H1 (cell line): ENCODE results near the gene SLC7A8. TPM values are rescaled to one million over a fixed set of nuclear protein-coding genes. Genes with fewer than 3 reads are reported as not detected.

Experiments used
- CTCF ChIA-PET: fragments of 300-600 bp; sonication (Branson Sonifier 250); formaldehyde crosslinking; loops from one replicate; lab custom pipeline; 2021; ENCODE audit not compliant: partially characterized antibody; lab: Charles Lee
- POLR2A ChIA-PET: fragments of 300-600 bp; sonication (Branson Sonifier 250); formaldehyde crosslinking; loops from one replicate; lab custom pipeline; 2021; ENCODE audit warnings: inconsistent platforms; ENCODE audit not compliant: partially characterized antibody; lab: Charles Lee
- DNase-seq, 2 experiments: peaks; one replicate each; pipeline versions ENCODE4 v3.0.0 to v3.0.0-alpha.2; 2010 to 2022; ENCODE audit warnings: low spot score in 2 of 2, low read depth in 1 of 2, mixed read lengths in 1 of 2
- FAIRE-seq: peaks from 2 replicates; lab custom pipeline; 2011; peaks lifted over from hg19 to GRCh38; lab: Jason Lieb, UNC
- H2AFZ ChIP-seq: 2 replicates; pipeline ENCODE4 v1.8.1; 2012; ENCODE audit warnings: low read length, inconsistent platforms
- H2AK5ac ChIP-seq: 2 replicates; pipeline ENCODE4 v1.6.1; 2013; ENCODE audit warnings: low read depth, low read length
- H2BK120ac ChIP-seq: replicated peaks from 2 replicates; pipeline ENCODE3; 2013; ENCODE audit warnings: low read depth, low read length, inconsistent platforms
- H2BK12ac ChIP-seq: 2 replicates; pipeline ENCODE4 v1.6.1; 2013; ENCODE audit warnings: low read depth, low read length
- H2BK15ac ChIP-seq: 2 replicates; pipeline ENCODE4 v1.6.1; 2013; ENCODE audit warnings: low read length
- H2BK20ac ChIP-seq: 2 replicates; pipeline ENCODE4 v1.6.1; 2013; ENCODE audit warnings: low read length
- H2BK5ac ChIP-seq: 2 replicates; pipeline ENCODE4 v1.6.1; 2013; ENCODE audit warnings: low read depth, low read length
- H3K14ac ChIP-seq: 2 replicates; pipeline ENCODE4 v1.6.1; 2013; ENCODE audit warnings: inconsistent platforms; ENCODE audit not compliant: insufficient read length
- H3K18ac ChIP-seq: 2 replicates; pipeline ENCODE4 v1.6.1; 2013; ENCODE audit warnings: low read length; ENCODE audit errors: extremely low read depth
- H3K23ac ChIP-seq: 2 replicates; pipeline ENCODE4 v1.6.1; 2013; ENCODE audit warnings: inconsistent platforms; ENCODE audit not compliant: insufficient read length
- H3K23me2 ChIP-seq: 2 replicates; pipeline ENCODE4 v1.6.1; 2013; ENCODE audit warnings: low read depth, low read length
- H3K27ac ChIP-seq: 2 replicates; pipeline ENCODE4 v1.6.1; 2011; ENCODE audit warnings: low read depth, low read length, inconsistent platforms
- H3K27me3 ChIP-seq, 4 experiments: replicated peaks in 1 of 4; 1 replicate in 1 of 4; 2 replicates in 3 of 4; pipeline versions ENCODE4 v1.6.1 to v1.8.1; 2011 to 2013; ENCODE audit warnings: low read length in 3 of 4, mild to moderate bottlenecking in 3 of 4, inconsistent platforms in 2 of 4, mixed read lengths in 2 of 4, moderate library complexity in 1 of 4; ENCODE audit not compliant: control insufficient read depth in 3 of 4, insufficient read depth in 3 of 4; ENCODE audit errors: extremely low read depth in 1 of 4
- H3K36me3 ChIP-seq, 4 experiments: 2 replicates each; pipeline versions ENCODE4 v1.6.1 to v1.8.1; 2011 to 2013; ENCODE audit warnings: mild to moderate bottlenecking in 4 of 4, low read length in 3 of 4, moderate library complexity in 2 of 4, control low read depth in 1 of 4, inconsistent platforms in 1 of 4; ENCODE audit not compliant: insufficient read depth in 4 of 4, control insufficient read depth in 2 of 4
- H3K4ac ChIP-seq: replicated peaks from 2 replicates; pipeline ENCODE3; 2013; ENCODE audit warnings: low read length, low read depth, mixed read lengths, inconsistent platforms; ENCODE audit not compliant: insufficient read length
- H3K4me1 ChIP-seq, 4 experiments: replicated peaks in 1 of 4; 1 replicate in 1 of 4; 2 replicates in 3 of 4; pipeline versions ENCODE4 v1.6.1 to v1.8.1; 2011 to 2013; ENCODE audit warnings: low read length in 3 of 4, inconsistent platforms in 2 of 4, mixed read lengths in 1 of 4; ENCODE audit not compliant: insufficient read depth in 4 of 4, control insufficient read depth in 3 of 4
- H3K4me2 ChIP-seq, 2 experiments: 2 replicates each; pipeline versions ENCODE4 v1.6.1 to v1.8.1; 2011 to 2013; ENCODE audit warnings: low read depth in 2 of 2, low read length in 2 of 2, control low read depth in 1 of 2, inconsistent platforms in 1 of 2, mild to moderate bottlenecking in 1 of 2; ENCODE audit not compliant: insufficient read depth in 1 of 2
- H3K4me3 ChIP-seq, 4 experiments: fragments of 200-600, 300-600 bp in 1 of 4; sonication (generic), shearing (Covaris generic), sonication (Bioruptor Twin) in 1 of 4; 2 replicates each; pipeline versions ENCODE4 v1.5.1 to v1.8.1; 2011 to 2016; ENCODE audit warnings: low read length in 4 of 4, low read depth in 3 of 4, control low read depth in 2 of 4, inconsistent platforms in 2 of 4, mild to moderate bottlenecking in 2 of 4, mixed read lengths in 1 of 4, moderate library complexity in 1 of 4; ENCODE audit not compliant: insufficient read depth in 2 of 4; ENCODE audit errors: extremely low read depth in 1 of 4
- H3K56ac ChIP-seq: replicated peaks from 2 replicates; pipeline ENCODE3; 2013; ENCODE audit warnings: low read depth, mild to moderate bottlenecking, mixed read lengths, low read length, inconsistent platforms; ENCODE audit not compliant: insufficient read length
- H3K79me1 ChIP-seq: 2 replicates; pipeline ENCODE4 v1.6.1; 2013; ENCODE audit warnings: low read depth, low read length, control low read depth
- H3K79me2 ChIP-seq, 2 experiments: 2 replicates each; pipeline versions ENCODE4 v1.6.1 to v1.8.1; 2012 to 2013; ENCODE audit warnings: low read length in 2 of 2, mild to moderate bottlenecking in 2 of 2, inconsistent platforms in 1 of 2; ENCODE audit not compliant: insufficient read depth in 2 of 2, control insufficient read depth in 1 of 2
- H3K9ac ChIP-seq, 4 experiments: replicated peaks in 1 of 4; 1 replicate in 1 of 4; 2 replicates in 3 of 4; pipeline versions ENCODE4 v1.6.1 to v1.8.1; 2011 to 2013; ENCODE audit warnings: low read depth in 3 of 4, low read length in 3 of 4, control low read depth in 2 of 4, mild to moderate bottlenecking in 2 of 4, moderate library complexity in 2 of 4, inconsistent platforms in 1 of 4; ENCODE audit errors: extremely low read depth in 1 of 4
- H3K9me3 ChIP-seq, 2 experiments: 2 replicates each; pipeline versions ENCODE4 v1.6.1 to v1.8.1; 2012 to 2013; ENCODE audit warnings: mild to moderate bottlenecking in 2 of 2, moderate library complexity in 2 of 2, control low read depth in 1 of 2, inconsistent platforms in 1 of 2, low read depth in 1 of 2, low read length in 1 of 2, mixed read lengths in 1 of 2; ENCODE audit not compliant: insufficient read depth in 2 of 2
- H4K20me1 ChIP-seq, 2 experiments: replicated peaks in 1 of 2; 2 replicates each; pipeline versions ENCODE3 to v1.8.1; 2011 to 2013; ENCODE audit warnings: inconsistent platforms in 2 of 2, low read length in 2 of 2, mild to moderate bottlenecking in 1 of 2; ENCODE audit not compliant: insufficient read depth in 2 of 2, control insufficient read depth in 1 of 2
- H4K5ac ChIP-seq: 2 replicates; pipeline ENCODE4 v1.6.1; 2013; ENCODE audit warnings: low read length, low read depth, mixed read lengths, inconsistent platforms; ENCODE audit not compliant: insufficient read length
- H4K8ac ChIP-seq: 2 replicates; pipeline ENCODE4 v1.8.0; 2013; ENCODE audit warnings: mild to moderate bottlenecking, moderate library complexity, low read length, inconsistent platforms; ENCODE audit not compliant: insufficient read depth; ENCODE audit errors: extremely low read depth
- H4K91ac ChIP-seq: replicated peaks from 2 replicates; pipeline ENCODE3; 2013; ENCODE audit warnings: low read length, mixed read lengths, inconsistent platforms; ENCODE audit not compliant: insufficient read length
- HDAC6 ChIP-seq: IDR thresholded peaks from one replicate; pipeline ENCODE4 v1.7.1; 2012; ENCODE audit warnings: low read depth, mild to moderate bottlenecking, inconsistent platforms, low read length, moderate library complexity
- TEAD4 ChIP-seq: IDR thresholded peaks from 2 replicates; pipeline ENCODE4 v1.6.1; 2012; ENCODE audit warnings: low read depth, low read length, inconsistent platforms, mixed read lengths
- whole genome bisulfite sequencing, 2 experiments: shearing (Covaris generic) in 1 of 2; methylation state at CpG; one replicate each; pipeline versions ENCODE4 v1.1.6 to v1.1.7; 2013 to 2015; ENCODE audit warnings: low lambda C conversion rate in 2 of 2, mixed read lengths in 2 of 2, inconsistent platforms in 1 of 2, low coverage in 1 of 2, missing lambda C conversion rate in 1 of 2; ENCODE audit not compliant: insufficient replicate concordance in 2 of 2, insufficient coverage in 1 of 2, insufficient read length in 1 of 2; ENCODE audit errors: extremely low coverage in 1 of 2, missing lambda C conversion rate in 1 of 2; 5-methylcytosine and 5-hydroxymethylcytosine counted together
- polyA plus RNA-seq, 7 experiments: library from polyadenylated mRNA; depleted of rRNA in 3 of 7; stranded (reverse) in 5 of 7; unstranded in 2 of 7; fragments of >200 nt in 5 of 7; fragments of 200-250 nt in 2 of 7; gene quantifications; 1 replicate in 5 of 7; 2 replicates in 1 of 7; 4 replicates in 1 of 7; pipeline versions ENCODE4 v1.2.1 to v1.2.3, GENCODE V29; 2011 to 2013; ENCODE audit warnings: missing spikeins in 2 of 7, mixed read lengths in 2 of 7
- total RNA-seq: library from RNA; stranded (reverse); fragmentation: NEBNext Ultra II Directional; extraction: Animal tissue kit (Norgen Biotek cat#: 25700); gene quantifications from 2 replicates; pipeline ENCODE4 v1.2.1, GENCODE V29; 2021

SLC7A8 gene
- total and polyA plus RNA-seq, 2 of the 8 experiments (the other 6 are each of a cell fraction or from before 2014, with no cell fraction given) = 182 to 204 TPM

DNA sequence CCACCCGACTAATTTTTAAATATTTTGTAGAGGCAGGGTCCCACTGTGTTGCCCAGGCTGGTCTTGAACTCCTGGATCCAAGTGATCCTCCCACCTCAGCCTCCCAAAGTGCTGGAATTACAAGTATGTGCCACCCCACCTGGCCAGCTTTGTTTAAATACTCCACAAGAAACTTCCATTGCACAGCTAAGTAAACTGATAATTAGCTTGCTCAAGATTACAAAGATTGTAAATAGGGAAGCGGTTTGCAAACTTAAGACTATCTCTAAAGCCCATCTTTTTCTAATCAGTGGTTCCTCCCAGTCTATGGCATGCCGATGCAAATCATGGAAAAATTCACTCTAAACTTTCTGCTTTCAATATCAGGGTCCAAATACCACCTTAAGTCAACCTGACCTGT, 9.7 kb downstream of the SLC7A8 start:
- Histone ChIP-seq H3K27ac (no peak overlapping the region), H3K4me3 (no peak overlapping the region), H3K4ac (no peak overlapping the region), H3K23me2 (no peaks in the 10 kb centered on the region), H4K5ac (no peak overlapping the region), H3K27me3 (no peaks in the 10 kb centered on the region), H2BK120ac (no peak overlapping the region), H3K9ac (no peak overlapping the region), H3K79me2 (peaks cover 3 to 71% of the 10 kb centered on the region in 2 experiments; a peak in 3 of 4 replicates), H2BK5ac (no peak overlapping the region), H2AFZ (no peak overlapping the region), H3K18ac (no peak overlapping the region), H3K4me1 (peaks cover 2 to 17% (median 13%) of the 10 kb centered on the region in 4 experiments; a peak in 5 of 7 replicates), H3K4me2 (no peak overlapping the region), H2AK5ac (no peak overlapping the region), H4K20me1 (peaks cover 0 to 11% of the 10 kb centered on the region in 2 experiments), H3K79me1 (peaks cover 13% of the 10 kb centered on the region), H2BK12ac (no peak overlapping the region), H4K91ac (no peak overlapping the region), H3K56ac (no peak overlapping the region), H3K36me3 (peaks cover 0 to 14% (median under 1%) of the 10 kb centered on the region in 4 experiments; a peak in 4 of 8 replicates), H3K14ac (no peak overlapping the region), H3K9me3 (no peaks in the 10 kb centered on the region), H2BK15ac (no peak overlapping the region), H3K23ac (no peak overlapping the region), H2BK20ac (no peak overlapping the region), H4K8ac (no peak overlapping the region)
- DNase-seq (no peak), FAIRE-seq (no peak)
- 95% methylated on average over 3 of the region's 3 CpGs; no CpG with 5 or more reads in 1 of the 2 experiments for WGBS, 2 experiments
- TF ChIP-seq TEAD4 = 0 out of 2 replicates have a peak, but pooled peaks have one; percentile 53
- TF ChIP-seq HDAC6 = no peak
- ChIA-PET CTCF (interaction anchor here (1.0 to 12.1 kb wide), 9 partner anchors 8 to 97 kb away, joined by 3 to 128 read pairs (median 8); partner anchors contain the start of gene SLC7A8), POLR2A (interaction anchor here (1.1 to 3.2 kb wide), 6 partner anchors 8 to 77 kb away, joined by 4 to 15 read pairs (median 10); partner anchors contain the start of gene SLC7A8)
